NOMO-1 (cell line): ENCODE data around the gene PLCB4.

Experiments used
- DNase-seq, 2 experiments: peaks; one replicate each; lab custom pipeline; 2025; ENCODE audit not compliant: unreplicated experiment in 2 of 2; lab: John Stamatoyannopoulos, UW

Gene PLCB4

GRCh38 chr20:9389346-9389745 is 320.5 kb downstream of the PLCB4 start:
- no peak for DNase-seq

DNA sequence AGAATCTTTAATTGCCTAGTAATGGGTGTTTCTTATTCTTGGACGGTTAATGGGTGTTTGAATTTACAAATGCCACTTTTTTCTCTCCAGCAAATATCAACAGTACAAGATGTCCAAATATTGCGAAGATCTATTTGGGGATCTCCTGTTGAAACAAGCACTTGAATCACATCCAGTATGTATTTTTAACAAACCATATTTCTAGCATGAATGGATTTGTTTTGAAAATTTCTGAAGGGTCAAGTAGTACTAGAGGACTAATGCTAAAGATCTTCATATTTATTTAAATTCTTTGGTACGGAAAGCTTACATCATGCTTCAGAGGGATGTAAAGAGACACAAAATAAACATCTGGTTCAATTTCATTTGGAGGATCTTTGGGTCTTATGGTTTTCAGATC is 321.6 kb downstream of the PLCB4 start:
- no peak for DNase-seq

DNA sequence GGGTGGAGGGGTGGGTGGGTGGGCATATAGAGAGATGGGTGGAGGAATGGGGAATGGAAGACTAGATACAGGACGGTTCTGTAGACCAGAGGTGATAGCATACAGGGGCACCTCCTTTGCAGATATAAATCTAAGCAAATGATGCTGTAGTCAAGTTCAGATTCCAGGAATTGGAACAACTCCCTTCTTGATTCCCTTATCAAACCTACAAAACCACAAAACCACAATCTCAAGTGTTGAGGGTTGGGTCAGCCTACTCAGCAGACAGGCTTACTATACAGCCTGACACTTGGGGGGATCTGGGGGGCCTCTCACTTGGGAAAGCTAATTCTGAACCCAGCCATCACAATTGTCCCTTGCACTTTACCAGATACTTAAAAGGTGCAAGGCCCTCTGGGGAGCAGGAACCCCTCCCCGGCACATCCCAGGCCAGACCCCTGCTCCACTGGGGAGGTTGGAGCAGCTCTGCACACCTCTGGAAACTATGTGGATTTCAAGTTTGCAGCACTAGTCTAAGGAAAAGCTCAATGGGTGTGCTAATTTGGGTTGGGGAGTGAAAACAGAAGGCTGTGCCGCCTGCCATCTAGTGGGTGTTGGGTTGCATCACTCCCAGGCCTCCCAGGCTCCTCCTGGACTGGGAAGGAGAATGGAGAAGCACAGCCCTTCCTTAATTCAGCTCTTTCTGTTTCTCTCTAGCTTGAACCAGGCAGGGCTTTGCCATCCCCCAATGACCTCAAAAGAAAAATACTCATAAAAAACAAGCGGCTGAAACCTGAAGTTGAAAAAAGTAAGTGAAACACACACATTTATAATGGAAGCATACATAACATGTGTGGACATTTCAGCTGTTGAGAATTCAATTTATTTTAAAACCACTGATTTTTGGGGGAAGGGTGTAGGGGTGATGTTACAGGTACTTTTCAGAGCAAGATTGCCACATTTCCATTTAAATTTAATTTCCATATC is 324.3 kb downstream of the PLCB4 start:
- DNase-seq: peak; percentile 63 to 69

GRCh38 chr20:9395971-9396370 is 327.1 kb downstream of the PLCB4 start:
- DNase-seq: no peak

DNA sequence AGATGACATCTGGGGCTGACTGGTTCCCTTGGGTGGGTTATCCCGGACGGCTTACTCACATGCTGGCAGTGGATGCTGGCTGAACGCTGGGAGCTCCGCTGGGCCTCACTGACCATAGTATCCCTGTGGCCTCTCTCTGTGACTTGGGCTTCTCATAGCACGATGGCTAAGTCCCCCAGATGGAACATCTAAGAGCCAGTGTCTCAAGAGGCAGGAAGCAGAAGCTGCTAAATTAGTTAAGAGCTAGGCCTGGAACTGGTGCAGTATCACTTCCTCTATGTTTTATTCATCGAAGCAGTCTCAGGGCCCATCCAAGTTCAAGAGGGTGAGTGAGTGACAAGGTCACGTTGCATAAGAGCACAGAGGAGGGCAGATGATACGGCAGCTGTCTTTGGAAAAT is 329.0 kb downstream of the PLCB4 start:
- DNase-seq: peak; percentile 89 to 99

DNA sequence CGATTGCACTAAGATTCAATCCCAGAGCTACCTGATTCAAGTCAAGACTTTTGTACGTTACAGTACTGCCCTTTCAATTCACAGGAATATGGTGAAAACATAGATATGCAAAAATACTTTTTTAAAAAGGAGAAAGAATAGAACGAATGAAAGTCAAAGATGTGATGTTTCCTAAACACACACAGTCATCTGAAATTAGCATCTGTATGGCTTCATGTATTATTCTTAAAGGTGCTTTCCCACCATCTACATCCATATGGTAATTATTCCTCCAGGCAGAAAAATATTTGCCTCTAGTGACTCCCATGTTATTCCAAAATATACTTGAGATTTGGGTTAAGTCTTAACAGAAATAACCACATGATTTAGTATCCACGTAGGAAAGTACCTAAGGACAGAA is 330.0 kb downstream of the PLCB4 start:
- no peak for DNase-seq

DNA sequence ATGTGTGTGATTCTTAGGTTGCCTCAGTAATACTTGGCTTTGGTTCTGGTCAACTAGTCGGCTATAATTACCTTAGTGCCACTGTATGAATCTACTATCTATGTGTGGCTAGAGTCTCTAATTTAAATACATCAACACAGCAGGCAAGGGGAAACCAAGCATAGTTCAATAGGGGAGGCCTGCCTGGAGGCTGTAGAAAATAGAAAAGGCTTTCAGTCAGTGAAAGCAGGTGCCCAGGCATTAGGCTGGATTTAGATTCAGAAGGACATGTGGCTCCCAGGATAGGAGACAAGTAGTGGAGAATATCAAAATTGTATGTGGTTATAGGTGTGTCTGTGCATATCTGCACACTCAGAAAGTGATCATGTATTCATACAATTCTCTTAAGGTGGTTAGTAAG is 330.4 kb downstream of the PLCB4 start:
- no peak for DNase-seq

- DNase-seq: no peak
These were observed 331.5 kb downstream of the PLCB4 start for GRCh38 chr20:9400171-9401025.

DNA sequence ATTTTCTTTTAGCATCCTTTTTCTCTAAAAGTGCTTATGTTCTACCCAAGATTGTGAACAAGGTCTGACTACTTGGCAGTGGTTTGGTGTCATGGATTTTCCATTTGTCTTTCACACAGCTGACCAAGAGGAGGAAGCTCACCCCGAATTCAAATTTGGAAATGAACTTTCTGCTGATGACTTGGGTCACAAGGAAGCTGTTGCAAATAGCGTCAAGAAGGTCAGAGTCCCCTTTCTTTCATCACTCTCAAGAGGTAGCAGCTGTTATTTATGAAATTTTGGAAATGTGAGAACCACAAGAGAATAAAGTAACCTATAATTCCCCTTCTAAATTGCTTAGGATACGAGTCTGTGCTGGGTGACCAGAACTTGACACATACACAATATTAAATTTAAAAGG is 332.5 kb downstream of the PLCB4 start:
- peak in 1 of 2 experiments; percentile 45 for DNase-seq

GRCh38 chr20:9402141-9402540 is 333.3 kb downstream of the PLCB4 start:
- no peak for DNase-seq

GRCh38 chr20:9402546-9402945 is 333.7 kb downstream of the PLCB4 start:
- no peak for DNase-seq

DNA sequence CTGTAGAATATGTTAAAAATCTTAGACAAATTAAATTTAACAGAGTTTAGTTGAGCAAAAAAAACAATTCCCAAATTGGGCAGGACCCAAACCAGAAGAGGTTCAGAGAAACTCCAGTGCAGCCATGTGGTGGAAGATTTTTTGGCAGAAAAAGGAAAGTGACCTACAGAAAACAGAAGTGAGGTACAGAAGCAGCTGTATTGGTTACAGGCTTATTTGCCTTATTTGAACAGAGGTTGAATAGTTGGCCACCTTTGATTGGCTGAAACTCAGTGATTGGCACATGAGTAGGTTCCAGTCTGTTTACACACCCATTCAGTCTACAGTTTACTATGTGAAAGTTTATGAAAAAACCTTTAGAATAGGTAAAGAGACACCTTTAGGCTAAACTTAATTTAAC is 334.6 kb downstream of the PLCB4 start:
- DNase-seq: no peak

DNA sequence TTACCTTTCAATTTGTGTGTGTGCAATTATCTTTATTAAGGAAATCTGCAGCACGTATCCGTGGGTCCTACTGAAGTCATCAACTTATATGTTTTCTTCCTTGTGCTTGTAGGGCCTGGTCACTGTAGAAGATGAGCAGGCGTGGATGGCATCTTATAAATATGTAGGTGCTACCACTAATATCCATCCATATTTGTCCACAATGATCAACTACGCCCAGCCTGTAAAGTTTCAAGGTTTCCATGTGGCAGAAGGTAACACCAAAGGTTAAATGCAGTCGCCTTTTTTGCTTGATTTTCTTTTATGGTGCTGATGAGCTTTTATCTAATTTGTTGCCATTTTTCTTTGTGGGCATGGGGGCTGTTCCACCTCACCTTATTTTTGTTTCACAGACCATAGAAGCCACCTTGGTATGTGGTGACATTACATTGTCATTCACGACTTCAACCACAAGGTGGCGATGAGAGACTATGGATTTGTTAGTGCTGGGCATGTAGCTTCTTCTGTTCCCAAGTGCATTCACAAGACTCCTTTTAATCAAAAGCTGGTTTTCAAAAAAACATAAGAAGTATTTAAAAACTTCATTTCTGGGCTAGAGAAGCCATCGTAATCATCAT is 339.0 kb downstream of the PLCB4 start:
- peak; percentile 29 to 62 for DNase-seq

DNA sequence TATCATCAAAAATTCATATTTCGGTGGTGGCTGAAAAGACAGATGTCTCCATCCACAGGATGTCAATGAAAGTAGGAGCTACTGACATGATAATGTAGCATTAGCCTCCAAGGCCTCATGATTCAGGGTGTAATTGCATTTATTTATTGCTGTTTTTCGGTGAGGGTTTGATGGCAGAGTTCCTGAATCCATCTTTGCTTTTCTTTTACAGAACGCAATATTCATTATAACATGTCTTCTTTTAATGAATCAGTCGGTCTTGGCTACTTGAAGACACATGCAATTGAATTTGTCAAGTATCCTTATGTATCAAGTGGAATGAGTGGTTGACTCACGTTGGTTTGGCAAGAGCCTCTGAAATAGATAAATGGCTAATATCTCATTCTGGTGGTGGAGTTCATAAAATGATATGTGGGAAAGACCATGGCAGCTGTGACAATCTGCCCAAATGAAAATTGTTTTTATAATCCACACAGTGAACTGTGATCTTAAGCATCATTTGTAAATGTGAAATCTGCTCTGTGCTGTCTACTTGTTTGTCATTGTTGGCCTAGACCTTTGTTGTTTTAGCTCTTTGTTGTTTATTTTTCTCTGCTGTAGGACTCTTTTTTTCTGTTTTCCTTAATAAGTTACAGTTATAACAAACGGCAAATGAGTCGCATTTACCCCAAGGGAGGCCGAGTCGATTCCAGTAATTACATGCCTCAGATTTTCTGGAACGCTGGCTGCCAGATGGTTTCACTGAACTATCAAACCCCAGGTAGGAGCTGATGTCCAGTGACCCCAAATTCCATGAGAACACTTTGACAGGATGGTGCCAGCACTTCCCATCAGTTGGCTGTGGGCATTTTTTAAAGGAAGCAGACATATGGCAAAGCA is 339.8 kb downstream of the PLCB4 start:
- DNase-seq: no peak

DNA sequence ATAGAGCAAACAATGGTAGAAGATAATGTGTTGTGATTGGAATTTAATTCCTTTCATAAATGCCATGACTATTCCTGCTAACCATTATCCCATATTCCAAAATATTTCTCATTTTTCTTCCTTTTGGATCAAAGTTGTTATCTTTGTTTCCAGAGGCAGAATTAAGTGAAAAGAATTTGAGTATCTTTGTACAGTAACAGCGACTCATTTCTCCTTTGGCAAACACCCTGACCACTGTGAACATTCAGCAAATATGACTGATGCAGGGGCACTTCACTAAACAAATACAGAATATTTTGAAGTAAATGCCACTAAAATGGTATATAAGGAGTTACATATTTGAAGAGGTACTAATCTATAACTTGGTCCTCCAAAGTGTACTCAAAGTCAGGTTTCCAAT is 340.5 kb downstream of the PLCB4 start:
- no peak for DNase-seq

DNA sequence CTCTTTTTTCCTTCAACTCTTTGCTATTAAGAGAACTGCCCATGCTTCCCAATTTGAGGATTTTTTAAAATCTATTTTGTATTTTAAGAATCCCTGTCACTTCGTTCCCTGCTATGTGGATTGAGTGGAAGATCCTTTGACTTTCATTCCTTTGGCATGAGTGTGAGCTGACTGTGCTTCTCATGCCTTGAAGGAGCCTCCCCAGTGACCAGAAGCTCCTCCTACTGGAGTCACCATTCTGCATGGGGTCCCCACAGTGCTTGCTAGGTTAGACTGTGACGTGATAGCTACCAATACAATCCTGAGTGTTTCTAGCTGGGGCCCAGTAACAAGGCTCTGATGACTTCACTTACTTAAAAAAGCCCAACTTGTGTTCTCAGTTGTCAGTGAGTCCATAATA is 341.1 kb downstream of the PLCB4 start:
- DNase-seq: no peak

GRCh38 chr20:9411833-9412232 is 342.9 kb downstream of the PLCB4 start:
- no peak for DNase-seq

DNA sequence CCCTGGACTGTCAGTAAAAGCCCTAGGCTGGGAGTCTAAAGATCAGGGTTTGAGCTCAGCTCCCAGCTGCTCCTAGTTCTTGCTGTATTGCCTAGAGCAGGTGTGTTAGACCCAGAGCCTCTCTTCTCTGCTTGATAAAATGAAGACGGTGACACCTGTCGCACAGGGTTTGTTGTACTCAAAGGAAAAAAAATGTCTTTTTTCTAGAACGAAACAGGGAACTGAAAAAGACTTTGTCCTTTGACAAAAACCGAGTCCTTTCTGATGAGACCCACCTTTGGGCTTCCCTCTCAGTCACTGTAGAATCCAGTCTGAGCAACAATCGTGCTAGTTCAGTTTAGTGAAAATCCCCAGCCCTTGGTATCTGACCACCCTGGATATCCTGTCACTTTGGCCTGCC is 343.4 kb downstream of the PLCB4 start:
- DNase-seq: no peak

DNA sequence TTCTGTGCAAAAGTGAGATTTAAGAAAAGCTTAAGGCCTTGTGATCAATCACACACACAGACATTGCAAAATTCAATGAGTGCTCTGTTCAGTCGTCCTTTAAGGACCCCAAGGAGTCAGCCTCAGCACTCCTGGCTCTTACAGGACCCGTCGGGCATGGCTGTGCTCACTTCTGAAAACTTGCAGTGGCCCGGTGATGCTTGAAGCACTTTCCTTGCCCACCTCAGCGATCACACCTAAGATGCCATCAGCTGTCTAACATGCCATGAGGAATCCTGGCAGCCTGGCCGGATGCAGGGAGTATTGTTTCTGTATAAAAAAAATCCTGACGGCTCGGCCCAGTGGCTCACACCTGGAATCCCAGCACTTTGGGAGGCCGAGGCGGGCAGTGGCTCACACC is 344.1 kb downstream of the PLCB4 start:
- DNase-seq: no peak

GRCh38 chr20:9415426-9415825 is 346.5 kb downstream of the PLCB4 start:
- DNase-seq: no peak
